Fibroblast of skin of left biceps (primary cell): Measurements from ENCODE around the gene LILRA5.
"Not testable (repeated sequence)": the region's sequence is repeated elsewhere in the genome, so short reads cannot be mapped to it uniquely, and the experiment has no call there.

Experiments
- DNase-seq, 2 experiments: peaks; one replicate each; pipeline ENCODE4 v3.0.0-alpha.2; 2013; ENCODE audit warnings: low read depth in 2 of 2

LILRA5 gene

GRCh38 chr19:54333586-54334298 is 20.8 kb upstream of the LILRA5 start:
- no peak for DNase-seq

DNA sequence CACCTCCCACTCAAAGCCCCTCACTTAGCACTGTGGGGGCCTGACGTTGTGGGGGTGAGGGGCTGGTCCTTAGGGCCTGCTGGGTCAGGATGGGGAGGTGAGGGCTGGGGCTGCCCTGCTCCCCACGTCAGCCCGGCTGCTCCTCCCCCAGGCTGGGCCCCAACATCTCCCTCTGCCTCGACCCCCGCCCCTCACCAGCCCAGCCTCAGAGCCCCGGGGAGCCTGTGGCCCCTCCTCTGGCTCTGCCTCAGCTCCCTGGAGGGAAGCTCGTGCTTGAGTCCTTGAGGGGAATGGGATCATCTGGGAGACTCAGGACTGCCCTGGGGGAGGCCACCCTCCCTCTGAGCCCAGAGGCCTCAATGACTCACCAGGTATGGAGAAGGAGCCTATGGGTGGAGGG is 19.2 kb upstream of the LILRA5 start:
- DNase-seq, result no peak

DNA sequence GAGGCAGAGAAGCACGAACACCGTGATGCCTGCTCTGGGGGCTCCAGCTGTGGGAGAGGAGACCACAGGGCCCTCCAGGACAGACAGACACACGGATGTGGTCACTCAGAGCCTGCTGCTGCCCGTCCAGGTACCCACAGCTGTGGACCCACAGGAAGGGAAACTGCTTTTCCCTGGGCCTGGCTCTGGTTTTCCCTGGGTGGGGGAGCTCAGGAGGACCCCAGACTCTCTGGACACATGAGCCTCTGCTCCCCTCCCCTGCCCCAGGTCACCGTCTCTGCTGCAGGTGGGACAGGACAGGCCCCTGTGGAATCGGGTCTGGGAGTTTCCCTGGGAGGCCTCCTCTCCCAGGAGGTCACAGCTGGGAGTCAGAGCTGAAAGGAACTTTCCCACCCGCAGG is 18.7 kb upstream of the LILRA5 start:
- no peak for DNase-seq

DNA sequence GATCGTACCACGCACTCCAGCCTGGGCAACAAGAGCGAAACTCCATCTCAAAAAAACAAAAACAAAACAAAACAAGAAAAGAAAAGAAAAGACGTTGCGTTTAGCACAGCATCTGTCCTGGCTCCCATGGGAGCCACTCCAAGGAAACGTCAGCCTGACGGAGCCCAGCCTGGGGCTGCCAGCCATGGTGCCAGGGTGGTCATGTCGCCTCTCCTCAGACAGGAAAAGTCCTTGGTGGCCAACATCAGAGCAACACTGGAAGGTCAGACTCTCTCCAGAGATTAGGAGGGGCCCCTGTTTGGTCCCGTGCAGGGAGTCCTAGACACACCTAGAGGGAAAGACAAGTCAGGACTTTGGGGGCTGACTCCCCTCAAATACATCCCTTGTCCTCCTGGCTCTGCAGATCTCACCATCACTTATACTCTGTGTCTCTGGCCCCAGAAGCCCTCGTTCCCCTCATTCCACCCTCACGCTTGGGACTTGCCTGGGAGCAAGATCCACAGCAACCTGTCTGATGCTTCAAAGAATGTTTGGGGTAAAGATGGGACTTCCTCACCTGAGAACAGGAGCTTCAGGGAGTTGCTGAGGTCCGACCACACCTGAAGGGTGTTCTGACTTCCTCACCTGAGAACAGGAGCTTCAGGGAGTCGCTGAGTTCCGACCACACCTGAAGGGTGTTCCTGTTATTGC is 16.7 kb upstream of the LILRA5 start:
- no peak for DNase-seq

DNA sequence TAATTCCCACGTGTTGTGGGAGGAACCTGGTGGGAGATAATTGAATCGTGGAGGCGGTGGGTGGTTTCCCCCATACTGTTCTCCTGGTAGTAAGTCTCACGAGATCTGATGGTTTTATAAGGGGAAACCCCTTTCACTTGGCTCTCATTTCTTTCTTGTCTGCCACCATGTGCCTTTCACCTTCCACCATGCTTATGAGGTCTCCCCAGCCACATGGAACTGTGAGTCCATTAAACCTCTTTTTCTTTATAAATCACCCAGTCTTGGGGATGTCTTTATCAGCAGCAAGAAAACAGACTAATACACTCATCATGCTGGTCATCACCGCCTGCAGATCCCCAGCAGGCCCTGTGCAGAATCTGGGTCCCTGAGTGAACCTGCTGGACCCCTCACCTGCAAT is 15.8 kb upstream of the LILRA5 start:
- not testable (repeated sequence) for DNase-seq

GRCh38 chr19:54325631-54326030 is 12.7 kb upstream of the LILRA5 start:
- DNase-seq, result no peak

DNA sequence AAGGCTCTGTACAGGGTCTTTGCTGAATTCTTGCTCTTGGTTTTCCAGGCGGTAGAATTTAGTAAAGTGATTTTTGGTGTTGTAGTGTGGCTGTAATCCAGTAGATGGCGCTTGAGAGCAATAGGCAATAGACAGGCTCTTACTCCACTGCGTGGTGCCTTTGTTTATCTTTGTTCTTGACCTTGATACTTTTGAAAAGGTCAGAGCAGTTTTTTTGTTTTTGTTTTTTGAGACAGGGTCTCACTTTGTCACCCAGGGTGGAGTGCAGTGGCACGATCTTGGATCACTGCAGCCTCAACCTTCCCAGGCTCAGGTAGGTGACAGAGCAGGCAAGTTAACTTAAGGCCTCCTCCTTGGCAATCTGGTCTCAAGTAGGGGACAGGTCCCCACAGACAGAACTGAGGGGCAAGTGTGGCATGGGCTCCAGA is 12.2 kb upstream of the LILRA5 start:
- DNase-seq, result no peak

DNA sequence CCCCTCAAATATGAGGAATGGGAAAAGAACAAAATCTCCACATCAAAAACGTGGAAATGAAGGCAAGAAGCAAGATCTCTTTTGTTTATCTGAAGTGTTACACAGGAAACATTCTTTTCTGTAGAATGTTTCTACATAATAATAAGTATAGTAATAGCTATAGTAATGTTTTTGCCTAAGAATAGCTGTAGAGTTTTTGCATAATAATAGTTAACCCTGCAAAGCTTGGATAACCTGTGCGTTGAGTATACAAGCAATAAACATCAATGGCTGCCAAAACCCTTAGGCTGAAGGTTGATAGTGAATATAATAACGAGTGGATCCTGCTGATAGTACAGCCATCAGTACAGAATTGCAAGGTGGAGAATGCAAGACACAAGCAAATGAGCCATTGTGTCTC is 11.1 kb upstream of the LILRA5 start:
- DNase-seq, result no peak

- not testable (repeated sequence) for DNase-seq
Observed at GRCh38 chr19:54322934-54323333, 10.0 kb upstream of the LILRA5 start.

DNA sequence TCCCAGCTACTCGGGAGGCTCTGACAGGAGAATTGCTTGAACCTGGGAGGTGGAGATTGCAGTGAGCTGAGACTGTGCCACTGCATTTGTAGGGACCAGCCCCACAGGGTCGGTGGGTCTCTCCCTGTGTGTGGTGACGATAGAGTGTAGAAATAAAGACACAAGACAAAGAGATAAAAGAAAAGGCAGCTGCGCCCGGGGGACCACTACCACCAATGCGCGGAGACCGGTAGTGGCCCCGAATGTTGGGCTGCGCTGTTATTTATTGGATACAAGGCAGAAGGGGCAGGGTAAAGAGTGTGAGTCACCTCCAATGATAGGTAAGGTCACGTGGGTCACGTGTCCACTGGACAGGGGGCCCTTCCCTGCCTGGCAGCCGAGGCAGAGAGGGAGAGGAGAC is 9.3 kb upstream of the LILRA5 start:
- DNase-seq, result not testable (repeated sequence)

DNA sequence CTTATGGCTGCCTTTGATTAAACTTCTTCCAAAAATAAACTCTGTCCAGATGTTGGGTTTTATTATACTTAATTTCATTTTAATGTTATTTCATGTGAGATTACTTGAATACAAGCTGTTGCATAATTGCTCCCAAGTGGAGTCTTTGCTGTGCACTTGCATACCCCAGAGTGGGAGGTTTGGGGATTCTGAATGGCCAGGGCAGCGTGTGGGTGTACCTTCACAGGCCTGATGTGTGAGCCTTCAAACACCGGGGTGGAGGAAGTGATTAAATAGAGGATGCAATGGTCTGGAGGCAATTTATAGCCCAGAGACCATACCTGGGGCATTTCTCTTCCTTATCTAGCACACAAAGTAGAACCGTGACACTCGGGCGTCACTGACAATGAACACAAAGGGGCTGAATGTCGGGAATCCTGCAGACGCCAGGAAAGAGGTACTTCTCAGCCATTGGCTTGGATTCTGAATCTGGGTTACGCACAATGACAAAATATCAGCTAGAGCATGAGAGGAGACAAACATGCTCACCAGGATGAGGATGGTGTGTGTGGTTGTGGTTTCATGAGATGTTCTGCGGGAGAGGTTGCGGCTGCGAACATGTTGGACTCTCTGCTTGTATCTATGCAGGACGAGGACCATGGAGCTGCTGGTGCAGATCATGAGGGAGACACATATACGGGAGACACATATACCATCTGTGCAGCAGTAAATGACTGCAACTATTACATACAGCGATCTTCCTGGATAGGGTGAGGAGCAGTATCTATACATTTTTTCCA is 7.1 kb upstream of the LILRA5 start:
- DNase-seq, result no peak

GRCh38 chr19:54319049-54319448 is 6.1 kb upstream of the LILRA5 start:
- no peak for DNase-seq

- no peak for DNase-seq
Observed at GRCh38 chr19:54317965-54318240, 4.9 kb upstream of the LILRA5 start.

DNA sequence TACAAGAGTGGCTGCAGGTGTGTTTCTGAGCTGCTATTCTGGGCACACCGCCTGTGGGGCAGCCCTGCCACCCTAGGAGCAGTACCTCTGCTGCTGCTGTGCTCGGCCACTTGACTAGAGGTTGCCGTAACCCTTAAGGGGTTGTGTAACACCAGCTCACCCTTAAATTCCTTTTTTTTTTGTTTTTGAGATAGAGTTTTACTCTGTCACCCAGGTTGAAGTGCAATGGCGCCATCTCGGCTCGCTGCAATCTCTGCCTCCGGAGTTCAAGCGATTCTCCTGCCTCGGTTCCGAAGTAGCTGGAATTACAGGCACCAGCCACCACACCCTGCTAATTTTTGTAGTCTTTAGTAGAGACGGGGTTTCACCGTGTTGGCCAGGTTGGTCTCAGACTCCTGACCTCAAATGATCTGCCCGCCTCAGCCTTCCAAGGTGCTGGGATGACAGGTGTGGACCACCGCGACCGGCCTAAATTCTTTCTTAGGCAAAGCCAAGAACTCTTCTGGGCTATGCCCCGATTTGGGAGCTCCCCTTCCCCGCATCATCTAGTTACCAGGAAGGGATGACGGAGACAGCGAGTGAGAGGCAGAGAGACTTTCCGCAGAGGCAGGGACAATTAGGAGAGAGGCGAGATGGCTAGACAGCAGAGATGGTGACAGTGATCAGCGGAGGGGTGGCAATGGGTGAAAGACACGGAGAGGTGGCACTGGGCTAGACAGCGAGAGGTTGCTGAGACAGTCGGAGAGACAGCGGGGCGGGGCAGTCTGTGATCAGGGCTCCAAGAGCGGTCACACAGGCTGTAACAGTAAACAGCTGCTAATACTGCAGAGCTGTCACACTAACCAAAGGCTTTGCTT is 4.4 kb upstream of the LILRA5 start:
- no peak for DNase-seq

DNA sequence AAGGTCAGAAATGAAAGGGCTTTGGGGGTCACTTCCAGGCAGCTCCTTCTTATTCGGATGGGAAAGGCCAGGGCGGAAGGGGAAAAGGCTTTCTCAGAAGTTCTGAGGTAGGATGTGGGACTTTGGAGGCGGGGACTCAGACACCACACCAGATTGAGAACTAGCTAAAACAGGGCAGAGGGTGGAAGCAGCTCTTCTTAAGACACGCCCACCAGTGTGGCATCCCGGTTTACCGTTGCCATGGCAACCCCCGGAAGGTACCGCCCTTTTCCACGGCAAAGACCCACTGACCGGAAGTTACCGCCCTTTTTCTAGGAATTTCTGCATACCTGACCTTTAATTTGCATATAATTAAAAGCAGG is 3.8 kb upstream of the LILRA5 start:
- DNase-seq, result no peak

- no peak for DNase-seq
Observed at GRCh38 chr19:54315956-54316355, 3.0 kb upstream of the LILRA5 start.

DNA sequence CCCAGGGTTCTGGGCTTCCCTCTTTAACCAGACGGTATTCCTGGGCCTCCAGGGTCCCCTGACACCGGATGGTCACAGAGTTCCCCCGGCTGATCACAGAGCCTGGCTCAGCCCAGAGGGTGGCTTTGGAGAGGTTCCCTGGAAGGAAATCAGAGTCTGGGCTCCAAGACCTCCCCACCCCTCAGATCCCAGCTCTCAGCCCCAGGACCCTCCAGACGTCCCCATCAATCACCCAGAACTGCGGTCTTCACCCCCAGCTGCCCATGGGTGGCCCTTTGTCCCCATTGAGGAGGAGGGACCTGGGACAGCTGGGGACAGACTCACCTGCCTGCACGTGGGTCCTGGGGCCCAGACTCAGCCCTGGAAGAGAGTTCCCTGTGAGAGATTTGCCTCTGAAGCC is 955 bp downstream of the LILRA5 start:
- DNase-seq, result no peak

DNA sequence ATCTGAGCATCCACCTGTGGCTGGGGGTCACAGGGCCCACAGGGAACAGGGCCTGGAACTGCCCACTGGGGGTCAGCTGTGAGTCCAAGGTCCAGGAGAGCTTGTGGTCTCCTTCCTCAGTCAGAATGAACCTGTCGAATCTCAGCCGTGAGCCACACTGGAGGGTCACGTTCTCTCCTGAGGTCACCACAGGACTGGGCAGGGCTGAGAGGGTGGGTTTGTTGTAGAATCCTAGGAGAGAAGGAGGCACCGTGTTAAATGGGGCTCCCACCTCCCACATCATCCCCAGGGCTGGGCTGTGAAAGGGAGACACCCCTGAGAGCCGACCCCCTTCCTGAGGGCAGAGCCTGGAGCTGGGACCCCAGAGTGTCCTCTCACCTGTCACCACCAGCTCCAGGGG is 1.5 kb downstream of the LILRA5 start:
- no peak for DNase-seq

DNA sequence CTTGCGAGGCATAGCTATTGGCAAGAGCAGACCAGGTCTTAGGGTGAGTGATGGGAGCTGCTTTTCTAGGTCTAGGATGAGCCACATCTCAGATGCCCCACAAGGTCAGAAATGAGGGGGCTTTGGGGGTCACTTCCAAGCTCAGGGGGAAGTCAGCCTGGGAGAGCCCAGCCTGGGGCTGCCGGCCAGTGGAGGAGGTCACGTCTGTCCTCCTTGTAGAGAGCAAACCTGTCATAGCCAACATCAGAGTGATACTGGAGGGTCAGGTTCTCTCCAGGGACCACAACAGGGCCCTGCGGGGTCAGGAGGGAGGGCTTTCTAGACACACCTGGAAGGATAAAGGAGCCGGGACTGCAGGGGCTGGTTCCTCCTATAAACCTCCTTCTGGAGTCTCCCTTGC is 2.4 kb downstream of the LILRA5 start:
- no peak for DNase-seq

DNA sequence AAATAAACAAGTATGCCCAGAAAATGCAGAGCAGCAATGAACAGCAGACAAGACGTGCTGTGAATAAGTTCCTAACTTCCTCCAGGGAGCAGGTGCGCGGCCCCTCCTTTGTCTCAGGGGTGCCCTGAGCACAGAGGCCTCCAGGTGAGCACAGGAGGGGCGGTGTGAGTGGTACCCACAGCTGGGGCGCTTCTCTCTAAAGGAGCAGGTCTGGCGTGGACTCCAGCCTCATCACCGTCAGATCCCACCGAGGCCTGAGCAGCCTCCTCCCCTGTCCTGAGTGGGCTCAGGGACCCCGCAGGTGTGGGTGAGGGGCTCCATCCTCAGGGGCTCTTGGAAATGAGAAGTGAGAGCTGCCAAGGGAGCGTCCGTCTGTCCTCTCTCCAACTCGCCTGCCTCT is 3.2 kb downstream of the LILRA5 start:
- no peak for DNase-seq

DNA sequence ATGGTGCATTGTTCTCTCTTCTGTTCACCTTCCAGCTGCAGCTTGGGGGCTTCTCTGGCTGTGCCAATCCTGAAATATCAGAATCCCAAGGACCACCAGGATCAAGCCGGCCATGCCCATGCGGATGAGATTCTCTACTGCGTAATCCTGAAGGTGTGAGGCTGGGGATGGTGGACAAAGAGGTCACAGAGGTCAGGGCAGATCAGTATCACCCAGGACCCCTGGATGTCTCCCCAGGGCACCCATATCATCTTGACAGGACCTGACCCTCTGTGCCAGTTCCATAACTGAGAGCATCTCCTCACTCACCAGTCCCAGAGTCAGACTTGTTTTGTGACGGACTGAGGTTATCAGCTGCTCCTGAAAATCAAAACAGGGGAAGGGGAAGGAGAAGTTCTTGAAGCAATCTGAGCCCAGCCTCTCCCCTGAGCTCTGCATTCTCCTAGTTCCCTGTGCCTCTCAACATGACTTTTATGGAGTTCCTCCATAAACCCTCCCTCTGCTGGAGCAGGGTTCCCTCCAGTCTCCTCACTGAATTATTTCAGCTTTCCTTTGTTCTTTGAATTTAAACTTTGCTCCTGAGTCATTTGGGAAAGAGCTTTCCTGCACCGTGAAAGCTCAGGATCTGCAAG is 5.5 kb downstream of the LILRA5 start:
- DNase-seq, result no peak

GRCh38 chr19:54305141-54305540 is 7.8 kb downstream of the LILRA5 start:
- no peak for DNase-seq
